Measurements from ENCODE around the gene ALDH4A1.
"Not testable (repeated sequence)": the region's sequence is repeated elsewhere in the genome, so short reads cannot be mapped to it uniquely, and the experiment has no call there.

ALDH4A1 gene

DNA sequence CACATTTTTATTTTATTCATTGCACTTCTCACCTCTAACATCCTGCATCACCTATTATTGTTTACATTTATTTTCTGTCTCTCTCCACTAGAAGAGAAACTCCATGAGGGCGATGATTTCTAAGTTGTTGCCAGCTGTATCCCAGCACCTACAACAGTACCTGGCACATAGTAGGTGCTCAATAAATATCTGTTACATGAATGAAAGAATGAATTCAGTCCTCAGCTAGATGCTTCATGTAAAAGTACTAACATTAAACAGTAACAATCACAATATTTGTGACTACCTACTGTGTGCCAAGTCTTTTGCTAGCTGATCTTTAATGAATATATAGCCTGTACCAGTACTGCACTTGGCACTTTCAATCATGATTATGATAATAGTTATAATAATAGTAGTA lies 45.9 kb downstream of the ALDH4A1 start:
- TF ChIP-seq TAF1 (IDR thresholded peaks at IDR 0.05; ENCODE audit: borderline replicate concordance, low read depth, low read length): no peak
- TF ChIP-seq POLR2AphosphoS5 (IDR thresholded peaks at IDR 0.05; ENCODE audit: low read depth, low read length): no peak
- TF ChIP-seq POLR2A (IDR thresholded peaks at IDR 0.05; ENCODE audit: low read depth, low read length): no peak
- DNase-seq (ENCODE audit: insufficient read length): no peak
- FAIRE-seq: no peak

DNA sequence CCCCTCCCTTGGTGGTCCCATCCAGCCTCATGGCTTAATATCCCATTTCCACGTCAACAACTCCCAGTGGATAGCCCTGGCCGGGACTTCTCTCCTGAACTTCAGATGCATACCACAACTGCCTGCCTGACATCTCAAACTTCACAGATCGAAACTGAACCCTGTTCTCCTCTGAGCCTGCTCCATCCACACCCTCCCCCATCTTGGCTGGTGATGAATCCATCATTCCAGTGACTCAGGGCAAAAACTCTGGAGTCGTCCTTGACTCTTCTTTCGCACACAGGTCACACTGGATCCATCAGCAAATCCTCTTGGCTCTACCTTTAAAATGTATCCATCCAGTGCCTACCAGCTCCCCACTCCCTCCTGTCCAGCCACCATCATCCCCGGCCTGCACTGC lies 46.8 kb downstream of the ALDH4A1 start:
- no peak for DNase-seq (ENCODE audit: insufficient read length)
- TF ChIP-seq TAF1 (IDR thresholded peaks at IDR 0.05; ENCODE audit: borderline replicate concordance, low read depth, low read length) (no peak), POLR2AphosphoS5 (IDR thresholded peaks at IDR 0.05; ENCODE audit: low read depth, low read length) (no peak), POLR2A (IDR thresholded peaks at IDR 0.05; ENCODE audit: low read depth, low read length) (no peak)
- FAIRE-seq: no peak

- no peak for FAIRE-seq
- no peak for TF ChIP-seq POLR2AphosphoS5 (IDR thresholded peaks at IDR 0.05; ENCODE audit: low read depth, low read length)
- TF ChIP-seq TAF1 (IDR thresholded peaks at IDR 0.05; ENCODE audit: borderline replicate concordance, low read depth, low read length): no peak
- TF ChIP-seq POLR2A (IDR thresholded peaks at IDR 0.05; ENCODE audit: low read depth, low read length): no peak
- no peak for DNase-seq (ENCODE audit: insufficient read length)
These were observed 47.9 kb downstream of the ALDH4A1 start for GRCh38 chr1:18854331-18855025.

- TF ChIP-seq POLR2AphosphoS5 (IDR thresholded peaks at IDR 0.05; ENCODE audit: low read depth, low read length): no peak
- no peak for TF ChIP-seq TAF1 (IDR thresholded peaks at IDR 0.05; ENCODE audit: borderline replicate concordance, low read depth, low read length)
- DNase-seq (ENCODE audit: insufficient read length) (no peak), FAIRE-seq (no peak)
These were observed 49.9 kb downstream of the ALDH4A1 start for GRCh38 chr1:18852501-18852900.

GRCh38 chr1:18849261-18849711 lies 53.1 kb downstream of the ALDH4A1 start:
- DNase-seq (ENCODE audit: insufficient read length) (no peak), FAIRE-seq (no peak)
- TF ChIP-seq POLR2A (IDR thresholded peaks at IDR 0.05; ENCODE audit: low read depth, low read length): no peak
- TF ChIP-seq TAF1 (IDR thresholded peaks at IDR 0.05; ENCODE audit: borderline replicate concordance, low read depth, low read length): no peak
- no peak for TF ChIP-seq POLR2AphosphoS5 (IDR thresholded peaks at IDR 0.05; ENCODE audit: low read depth, low read length)

- FAIRE-seq; DNase-seq (ENCODE audit: insufficient read length): not testable (repeated sequence)
These were observed 54.6 kb downstream of the ALDH4A1 start for GRCh38 chr1:18847723-18848122.

- TF ChIP-seq POLR2A (IDR thresholded peaks at IDR 0.05; ENCODE audit: low read depth, low read length): no peak
- TF ChIP-seq TAF1 (IDR thresholded peaks at IDR 0.05; ENCODE audit: borderline replicate concordance, low read depth, low read length): no peak
- TF ChIP-seq POLR2AphosphoS5 (IDR thresholded peaks at IDR 0.05; ENCODE audit: low read depth, low read length): no peak
- FAIRE-seq: no peak
These were observed 62.2 kb downstream of the ALDH4A1 start for GRCh38 chr1:18840145-18840544.

DNA sequence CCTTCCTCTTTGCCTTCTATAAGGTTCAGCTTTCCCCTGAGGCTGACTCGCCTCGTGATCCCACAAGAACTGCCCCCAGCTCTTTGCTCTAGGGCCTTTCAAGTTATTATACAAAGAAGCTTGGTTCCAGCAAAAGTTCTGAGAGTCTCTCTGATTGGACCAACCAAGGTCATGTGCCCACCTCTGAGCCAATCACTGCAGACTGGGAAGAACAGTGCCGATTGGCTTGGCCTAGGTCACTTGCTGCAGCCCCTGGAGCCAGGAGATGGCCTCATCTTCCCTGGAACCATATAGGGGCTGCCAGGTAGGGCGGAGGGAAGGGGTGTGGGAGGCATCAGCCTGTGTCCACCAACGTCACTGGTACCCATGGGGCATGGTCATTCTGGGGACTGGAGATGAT lies 65.7 kb downstream of the ALDH4A1 start:
- TF ChIP-seq POLR2A (IDR thresholded peaks at IDR 0.05; ENCODE audit: low read depth, low read length) (no peak), TAF1 (IDR thresholded peaks at IDR 0.05; ENCODE audit: borderline replicate concordance, low read depth, low read length) (no peak)
- FAIRE-seq (no peak), DNase-seq (ENCODE audit: insufficient read length) (no peak)

More at GRCh38 chr1:18840145-18840544, 62.2 kb downstream of the ALDH4A1 start:
- DNase-seq (ENCODE audit: insufficient read length): no peak

DNA sequence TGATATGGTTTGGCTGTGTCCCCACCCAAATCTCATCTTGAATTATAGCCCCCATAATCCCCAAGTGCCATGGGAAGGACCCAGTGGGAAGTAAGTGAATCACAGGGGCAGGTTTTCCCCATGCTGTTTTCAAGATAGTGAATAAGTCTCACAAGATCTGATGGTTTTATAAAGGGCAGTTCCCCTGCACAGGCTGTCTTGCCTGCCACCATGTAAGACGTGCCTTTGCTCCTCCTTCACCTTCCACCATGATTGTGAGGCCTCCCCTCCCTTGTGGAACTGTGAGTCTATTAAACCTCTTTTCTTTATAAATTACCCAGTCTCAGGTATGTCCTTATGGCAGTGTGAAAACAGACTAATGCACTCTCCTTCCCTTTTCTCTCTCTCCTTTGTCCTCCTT lies 70.0 kb downstream of the ALDH4A1 start:
- not testable (repeated sequence) for FAIRE-seq; DNase-seq (ENCODE audit: insufficient read length)

DNA sequence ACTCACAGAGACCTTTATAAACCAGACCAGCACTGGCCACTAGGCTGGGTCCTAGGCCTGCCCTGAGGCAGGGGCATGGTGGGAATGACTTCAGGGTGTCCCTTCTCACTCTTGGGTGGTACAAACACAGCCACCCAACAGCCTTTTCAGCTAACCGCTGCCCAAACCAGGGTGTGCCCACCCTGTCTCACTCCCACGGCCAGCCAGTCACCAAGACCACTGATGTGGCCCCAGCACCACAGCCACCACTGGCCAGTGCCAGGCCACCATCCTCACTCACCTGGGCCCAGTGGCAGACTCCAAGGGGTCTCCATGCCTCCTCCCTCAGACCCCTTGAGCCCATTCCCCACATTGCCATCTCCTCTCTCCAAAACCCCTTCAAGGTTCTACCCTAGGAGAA lies 70.7 kb downstream of the ALDH4A1 start:
- FAIRE-seq: no peak
- no peak for DNase-seq (ENCODE audit: insufficient read length)
- TF ChIP-seq POLR2A (IDR thresholded peaks at IDR 0.05; ENCODE audit: low read depth, low read length) (no peak), TAF1 (IDR thresholded peaks at IDR 0.05; ENCODE audit: borderline replicate concordance, low read depth, low read length) (no peak), POLR2AphosphoS5 (IDR thresholded peaks at IDR 0.05; ENCODE audit: low read depth, low read length) (no peak)

- no peak for TF ChIP-seq TAF1 (IDR thresholded peaks at IDR 0.05; ENCODE audit: borderline replicate concordance, low read depth, low read length)
- no peak for TF ChIP-seq POLR2AphosphoS5 (IDR thresholded peaks at IDR 0.05; ENCODE audit: low read depth, low read length)
- TF ChIP-seq POLR2A (IDR thresholded peaks at IDR 0.05; ENCODE audit: low read depth, low read length): no peak
- DNase-seq (ENCODE audit: insufficient read length) (no peak), FAIRE-seq (no peak)
These were observed 71.8 kb downstream of the ALDH4A1 start for GRCh38 chr1:18830596-18830995.

DNA sequence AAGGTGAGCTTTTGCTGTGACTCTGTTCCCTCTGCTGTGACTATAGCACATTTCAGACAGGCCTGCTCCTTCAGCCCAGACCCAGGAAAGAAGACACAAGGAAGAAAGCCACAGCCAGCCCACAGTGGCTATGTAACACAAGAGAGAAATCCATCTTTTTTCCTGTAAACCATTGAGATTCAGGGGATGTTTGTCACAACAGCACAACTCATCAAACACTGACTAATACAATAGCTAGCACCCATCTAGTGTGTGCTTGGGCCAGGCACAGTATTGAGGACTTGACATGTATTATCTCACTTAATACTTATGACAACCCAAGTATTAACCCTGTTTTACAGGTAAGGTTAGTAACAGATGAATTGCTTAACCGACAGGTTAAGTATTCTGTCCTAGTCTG lies 72.7 kb downstream of the ALDH4A1 start:
- TF ChIP-seq POLR2AphosphoS5 (IDR thresholded peaks at IDR 0.05; ENCODE audit: low read depth, low read length) (no peak), TAF1 (IDR thresholded peaks at IDR 0.05; ENCODE audit: borderline replicate concordance, low read depth, low read length) (no peak), POLR2A (IDR thresholded peaks at IDR 0.05; ENCODE audit: low read depth, low read length) (no peak)
- DNase-seq (ENCODE audit: insufficient read length): no peak
- no peak for FAIRE-seq

DNA sequence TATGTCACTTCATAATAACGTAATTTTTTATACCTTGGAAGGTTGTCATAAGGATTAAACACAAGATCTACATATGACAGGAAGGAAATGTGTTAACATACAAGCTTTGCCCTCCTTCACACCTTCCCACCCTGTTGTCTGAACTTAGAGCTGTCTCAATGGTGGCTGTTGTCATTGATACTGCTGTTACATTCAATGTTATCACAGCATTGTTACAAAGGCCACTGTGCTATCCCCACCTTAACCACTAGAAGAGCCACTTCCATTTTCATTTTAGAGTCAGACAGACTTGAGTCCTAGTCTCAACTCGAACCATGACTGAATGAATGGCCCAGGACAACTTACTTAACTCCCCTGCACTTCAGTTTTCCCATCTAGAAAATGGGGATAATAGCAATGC lies 74.1 kb downstream of the ALDH4A1 start:
- DNase-seq (ENCODE audit: insufficient read length) (no peak), FAIRE-seq (no peak)
- TF ChIP-seq TAF1 (IDR thresholded peaks at IDR 0.05; ENCODE audit: borderline replicate concordance, low read depth, low read length) (no peak), POLR2AphosphoS5 (IDR thresholded peaks at IDR 0.05; ENCODE audit: low read depth, low read length) (no peak)
